ENCODE measurements around the gene TMEM86A.

The TMEM86A gene

GRCh38 chr11:18700375-18700774 lies 1.8 kb downstream of the TMEM86A start:
- DNase-seq (ENCODE audit: low read depth in 2 of 2): no peak

GRCh38 chr11:18700872-18701271 lies 2.3 kb downstream of the TMEM86A start:
- DNase-seq (ENCODE audit: low read depth in 2 of 2): no peak

GRCh38 chr11:18701614-18702216 lies 3.1 kb downstream of the TMEM86A start:
- DNase-seq (ENCODE audit: low read depth in 2 of 2): no peak

- DNase-seq (ENCODE audit: low read depth in 2 of 2): no peak
Observed at GRCh38 chr11:18703001-18703763, 4.6 kb downstream of the TMEM86A start.

GRCh38 chr11:18704045-18704645 lies 5.6 kb downstream of the TMEM86A start:
- DNase-seq (ENCODE audit: low read depth in 2 of 2): no peak

GRCh38 chr11:18704698-18705097 lies 6.1 kb downstream of the TMEM86A start:
- no peak for DNase-seq (ENCODE audit: low read depth in 2 of 2)

DNA sequence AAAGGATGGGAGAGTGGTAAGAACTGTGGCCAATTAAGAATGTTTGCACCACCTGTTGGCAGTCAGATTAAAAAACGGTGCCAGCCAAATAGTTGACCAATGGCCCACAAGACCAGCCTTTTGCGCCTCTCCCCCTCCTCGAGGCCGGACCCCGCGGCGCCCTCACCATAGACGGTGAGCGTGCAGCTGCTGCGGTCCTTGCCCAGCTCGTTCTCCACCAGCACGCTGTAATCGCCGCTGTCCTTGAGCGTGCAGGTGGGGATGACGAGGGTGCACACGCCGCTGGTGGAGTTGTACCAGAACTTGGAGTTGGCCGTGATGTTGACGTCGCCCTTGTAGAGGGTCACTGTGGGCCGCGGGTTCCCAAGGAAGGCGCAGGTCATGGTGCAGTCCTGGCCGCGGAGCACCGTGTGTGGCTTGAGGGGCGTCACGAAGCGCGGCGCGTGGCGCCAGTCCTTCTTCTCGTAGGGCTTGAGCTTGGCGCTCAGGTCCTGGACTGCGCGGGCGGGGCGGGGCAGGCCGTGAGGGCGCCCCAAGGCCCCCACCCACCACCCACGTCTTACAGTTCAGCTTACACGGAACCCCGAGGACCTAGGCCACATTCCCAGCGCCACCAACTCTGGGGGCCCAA lies 7.2 kb downstream of the TMEM86A start:
- DNase-seq (ENCODE audit: low read depth in 2 of 2): no peak

GRCh38 chr11:18706330-18707243 lies 8.0 kb downstream of the TMEM86A start:
- DNase-seq (ENCODE audit: low read depth in 2 of 2): no peak

DNA sequence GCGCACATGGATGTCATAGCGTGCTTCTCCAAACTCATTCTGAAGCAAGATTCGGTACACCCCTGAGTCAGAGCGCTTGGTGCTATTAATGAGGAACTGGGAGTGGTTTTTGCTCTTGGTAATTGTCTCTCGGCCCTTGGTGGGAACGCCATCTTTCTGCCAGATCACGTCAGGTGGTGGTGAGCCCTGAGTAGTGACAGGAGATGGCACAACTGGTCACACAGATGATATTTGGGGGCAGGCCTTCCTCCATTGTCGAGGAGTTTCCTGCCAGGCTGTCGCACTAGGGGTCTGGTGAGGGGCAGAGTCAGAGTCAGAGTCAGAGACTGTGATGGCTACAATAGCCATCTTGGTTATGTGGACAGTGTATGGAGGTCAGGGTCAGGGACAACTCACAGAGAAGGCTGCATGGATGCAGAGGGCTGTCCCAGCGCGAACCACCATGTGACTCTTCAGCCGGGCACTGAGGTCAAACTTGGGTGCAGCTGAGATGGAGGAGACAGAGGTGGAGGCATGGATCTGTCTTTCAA lies 9.3 kb downstream of the TMEM86A start:
- DNase-seq (ENCODE audit: low read depth in 2 of 2): no peak

- DNase-seq (ENCODE audit: low read depth in 2 of 2): no peak
Observed at GRCh38 chr11:18709414-18709813, 10.8 kb downstream of the TMEM86A start.

- DNase-seq (ENCODE audit: low read depth in 2 of 2): no peak
Observed at GRCh38 chr11:18710545-18710944, 12.0 kb downstream of the TMEM86A start.

GRCh38 chr11:18713646-18714442 lies 15.3 kb downstream of the TMEM86A start:
- DNase-seq (ENCODE audit: low read depth in 2 of 2): no peak

DNA sequence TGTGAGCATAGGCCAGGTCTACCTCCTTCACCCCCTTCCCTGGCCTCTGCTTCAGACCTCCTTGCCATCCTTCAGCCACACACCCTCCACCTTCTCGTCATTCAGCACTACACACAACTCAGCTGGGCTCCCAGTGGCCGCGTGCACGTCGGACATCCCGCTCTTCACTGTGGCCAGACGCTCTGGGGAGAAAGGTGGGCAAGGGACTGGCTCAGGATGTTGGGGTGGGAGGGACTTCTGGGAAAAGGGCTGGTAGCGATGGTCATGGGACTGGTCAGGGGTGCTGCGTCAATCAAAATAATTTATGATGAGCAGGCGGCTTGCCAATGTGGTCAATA lies 15.8 kb downstream of the TMEM86A start:
- no peak for DNase-seq (ENCODE audit: low read depth in 2 of 2)

DNA sequence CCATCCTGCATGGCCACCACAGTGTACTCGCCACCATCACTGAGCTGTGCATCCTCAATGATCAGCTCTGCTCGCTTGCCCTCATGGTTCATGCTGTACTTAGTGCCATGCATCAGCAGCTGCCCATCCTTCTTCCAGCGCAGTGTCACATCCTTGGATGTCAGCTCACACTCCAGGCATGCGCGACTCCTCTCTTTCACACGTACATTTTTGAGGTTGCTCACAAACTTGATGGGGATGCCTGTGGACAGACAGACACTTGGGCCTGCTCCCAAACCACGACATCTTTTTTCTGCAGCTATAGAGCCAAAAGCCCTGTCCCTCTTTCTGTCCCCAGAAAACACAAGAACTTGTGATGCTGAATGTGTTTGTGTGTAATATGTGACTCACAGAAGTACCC lies 16.9 kb downstream of the TMEM86A start:
- no peak for DNase-seq (ENCODE audit: low read depth in 2 of 2)

DNA sequence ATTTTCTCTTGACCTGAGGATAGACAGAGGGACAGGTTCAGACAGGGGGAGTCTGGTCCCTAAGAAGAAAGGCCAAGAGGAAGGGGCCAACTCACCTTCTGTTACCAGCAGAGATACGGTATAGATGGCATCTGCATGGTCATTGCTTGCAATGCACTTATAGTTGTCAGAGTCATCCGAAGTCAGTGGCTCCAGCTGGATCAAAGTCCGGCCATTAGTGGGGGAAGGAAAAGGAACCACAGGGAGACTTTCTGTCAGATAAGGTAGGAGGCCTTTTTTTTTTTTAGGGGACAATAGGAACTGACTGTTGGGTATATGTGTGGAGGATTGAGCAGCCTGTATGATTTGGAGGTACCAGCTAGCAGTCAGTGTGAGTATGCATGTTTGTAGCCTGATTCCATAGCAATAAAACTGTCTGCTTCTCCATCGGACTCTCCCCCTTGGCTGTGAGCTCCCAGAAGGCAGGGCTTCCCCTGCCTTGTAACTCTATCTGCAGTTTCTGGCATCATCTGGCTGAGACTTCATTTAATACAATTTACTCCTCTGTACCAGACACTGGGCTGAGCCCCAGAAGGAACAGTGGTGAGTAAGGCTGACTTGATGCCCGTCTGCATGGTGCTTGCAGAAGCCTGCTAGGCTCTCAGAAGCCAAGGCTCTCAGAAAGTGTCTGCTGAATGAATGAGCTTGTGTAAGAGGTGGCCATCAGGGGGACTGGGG lies 21.7 kb downstream of the TMEM86A start:
- DNase-seq (ENCODE audit: low read depth in 2 of 2): no peak

DNA sequence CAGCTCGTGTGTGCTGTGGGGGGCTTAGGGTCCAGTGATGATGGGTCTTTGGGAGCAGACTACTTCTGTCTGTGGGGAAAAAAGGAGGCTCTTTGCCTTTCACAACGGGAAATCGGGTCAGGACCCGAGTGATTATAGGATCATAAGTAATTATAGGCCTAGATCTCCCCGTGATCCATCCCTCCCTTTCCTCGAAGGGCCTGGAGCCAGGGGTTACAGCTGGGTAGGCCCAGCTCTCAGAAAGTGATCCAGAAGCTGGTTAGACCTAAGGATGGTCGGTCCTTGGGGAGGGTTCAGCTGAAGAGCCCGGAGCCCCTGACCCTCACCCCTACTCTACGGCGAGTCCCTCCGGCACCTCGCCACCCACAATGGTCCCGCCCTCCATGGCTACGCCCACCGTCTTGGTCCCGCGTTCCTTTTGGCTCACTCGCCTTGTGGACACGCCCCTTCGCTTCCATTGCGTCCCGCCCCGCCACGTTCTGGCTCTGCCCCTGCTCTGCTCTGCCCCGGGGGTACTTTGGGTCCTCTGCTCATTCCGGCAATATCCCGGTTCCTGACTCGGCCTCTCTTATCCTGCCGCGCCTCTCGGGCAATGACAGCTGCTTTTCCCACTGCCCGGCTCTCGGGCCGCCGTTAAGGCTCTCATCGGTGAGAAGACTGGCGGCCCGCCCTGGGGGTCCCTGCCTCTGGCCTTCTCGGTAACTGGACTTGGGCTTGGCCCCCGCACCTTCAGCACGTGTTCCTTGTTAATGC lies 22.4 kb downstream of the TMEM86A start:
- peak; percentile 67 to 76 for DNase-seq (ENCODE audit: low read depth in 2 of 2)

- peak; percentile 32 to 33 for DNase-seq (ENCODE audit: low read depth in 2 of 2)
Observed at GRCh38 chr11:18721561-18722292, 23.1 kb downstream of the TMEM86A start.

DNA sequence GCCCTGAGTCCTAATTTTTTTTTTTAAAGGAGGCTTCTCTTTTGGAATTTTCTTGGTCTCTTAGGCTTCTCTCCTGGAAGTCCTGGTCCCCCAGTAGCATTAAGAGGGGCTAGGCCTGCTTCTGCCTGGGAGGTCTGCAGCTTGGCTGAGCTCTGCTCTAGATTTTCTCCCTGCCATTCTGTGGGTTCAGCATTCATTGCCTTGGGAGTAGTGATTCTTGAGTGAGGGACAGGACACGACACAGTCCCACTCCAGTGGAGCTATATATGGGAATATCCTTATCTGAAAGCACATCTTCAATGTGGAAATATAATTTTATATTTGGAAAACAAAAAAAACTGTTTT lies 23.7 kb downstream of the TMEM86A start:
- no peak for DNase-seq (ENCODE audit: low read depth in 2 of 2)

- DNase-seq (ENCODE audit: low read depth in 2 of 2): no peak
Observed at GRCh38 chr11:18723991-18724390, 25.4 kb downstream of the TMEM86A start.
